GM03348 (cell line): Measurements from ENCODE around the gene PKHD1.

Experiments
- DNase-seq: peaks from one replicate; pipeline ENCODE4 v3.0.0; 2012; ENCODE audit warnings: low spot score

Gene PKHD1

GRCh38 chr6:51618563-51618962 lies 468.9 kb downstream of the PKHD1 start:
- no peak for DNase-seq

- no peak for DNase-seq
Measured at GRCh38 chr6:51617751-51618150, 469.7 kb downstream of the PKHD1 start.

GRCh38 chr6:51616243-51616642 lies 471.2 kb downstream of the PKHD1 start:
- no peak for DNase-seq

GRCh38 chr6:51614725-51615124 lies 472.7 kb downstream of the PKHD1 start:
- no peak for DNase-seq

- DNase-seq = no peak
Measured at GRCh38 chr6:51613558-51613957, 473.9 kb downstream of the PKHD1 start.

- DNase-seq = no peak
Measured at GRCh38 chr6:51608932-51609331, 478.5 kb downstream of the PKHD1 start.

GRCh38 chr6:51608383-51608782 lies 479.0 kb downstream of the PKHD1 start:
- no peak for DNase-seq

- DNase-seq = no peak
Measured at GRCh38 chr6:51600514-51600913, 486.9 kb downstream of the PKHD1 start.

GRCh38 chr6:51598171-51598570 lies 489.2 kb downstream of the PKHD1 start:
- DNase-seq = no peak

- DNase-seq = no peak
Measured at GRCh38 chr6:51594981-51595380, 492.4 kb downstream of the PKHD1 start.

GRCh38 chr6:51585264-51585663 lies 502.1 kb downstream of the PKHD1 start:
- no peak for DNase-seq

- DNase-seq = no peak
Measured at GRCh38 chr6:51584163-51584562, 503.2 kb downstream of the PKHD1 start.

- no peak for DNase-seq
Measured at GRCh38 chr6:51578994-51579393, 508.4 kb downstream of the PKHD1 start.

- DNase-seq = no peak
Measured at GRCh38 chr6:51578362-51578761, 509.1 kb downstream of the PKHD1 start.

- DNase-seq = no peak
Measured at GRCh38 chr6:51574040-51574439, 513.4 kb downstream of the PKHD1 start.

GRCh38 chr6:51571168-51571567 lies 516.2 kb downstream of the PKHD1 start:
- no peak for DNase-seq

- DNase-seq = no peak
Measured at GRCh38 chr6:51570168-51570921, 517.1 kb downstream of the PKHD1 start.

GRCh38 chr6:51569594-51569993 lies 517.8 kb downstream of the PKHD1 start:
- DNase-seq = no peak

- no peak for DNase-seq
Measured at GRCh38 chr6:51568771-51569170, 518.6 kb downstream of the PKHD1 start.

- no peak for DNase-seq
Measured at GRCh38 chr6:51565472-51565871, 521.9 kb downstream of the PKHD1 start.
